ENCODE measurements around the gene GNPTAB. TPM values are rescaled to one million over a fixed set of nuclear protein-coding genes. Genes with fewer than 3 reads are reported as not detected.
A peak's percentile ranks its signal among the peaks of the same experiment; 100 is the strongest.
"Not testable (repeated sequence)": the region's sequence is repeated elsewhere in the genome, so short reads cannot be mapped to it uniquely, and the experiment has no call there.

Gene GNPTAB
- total RNA-seq, 1 experiment from 2014 or later = 25.4 TPM

- TF ChIP-seq MLX (CRISPR knock-in tag; IDR thresholded peaks at IDR 0.05) = no peak
- no peak for TF ChIP-seq ZNF232 (CRISPR knock-in tag; IDR thresholded peaks at IDR 0.05)
- TF ChIP-seq USF2 (CRISPR knock-in tag; IDR thresholded peaks at IDR 0.05) = no peak
Observed at GRCh38 chr12:101862245-101862644, 31.5 kb upstream of the GNPTAB start (continued).

- CTCF ChIA-PET; H3K27me3 Mint-ChIP-seq (ENCODE audit: low read depth); H3K4me1 Mint-ChIP-seq; H3K36me3 Mint-ChIP-seq; H3K4me3 Mint-ChIP-seq; POLR2A ChIA-PET; ATAC-seq; H3K27ac Mint-ChIP-seq: not testable (repeated sequence)
- DNase-seq (ENCODE audit: low spot score) = peak; percentile 13
- peaks cover 10% of the 10 kb centered on the region for H3K9me3 Mint-ChIP-seq
Observed at GRCh38 chr12:101861688-101862087, 30.9 kb upstream of the GNPTAB start.

DNA sequence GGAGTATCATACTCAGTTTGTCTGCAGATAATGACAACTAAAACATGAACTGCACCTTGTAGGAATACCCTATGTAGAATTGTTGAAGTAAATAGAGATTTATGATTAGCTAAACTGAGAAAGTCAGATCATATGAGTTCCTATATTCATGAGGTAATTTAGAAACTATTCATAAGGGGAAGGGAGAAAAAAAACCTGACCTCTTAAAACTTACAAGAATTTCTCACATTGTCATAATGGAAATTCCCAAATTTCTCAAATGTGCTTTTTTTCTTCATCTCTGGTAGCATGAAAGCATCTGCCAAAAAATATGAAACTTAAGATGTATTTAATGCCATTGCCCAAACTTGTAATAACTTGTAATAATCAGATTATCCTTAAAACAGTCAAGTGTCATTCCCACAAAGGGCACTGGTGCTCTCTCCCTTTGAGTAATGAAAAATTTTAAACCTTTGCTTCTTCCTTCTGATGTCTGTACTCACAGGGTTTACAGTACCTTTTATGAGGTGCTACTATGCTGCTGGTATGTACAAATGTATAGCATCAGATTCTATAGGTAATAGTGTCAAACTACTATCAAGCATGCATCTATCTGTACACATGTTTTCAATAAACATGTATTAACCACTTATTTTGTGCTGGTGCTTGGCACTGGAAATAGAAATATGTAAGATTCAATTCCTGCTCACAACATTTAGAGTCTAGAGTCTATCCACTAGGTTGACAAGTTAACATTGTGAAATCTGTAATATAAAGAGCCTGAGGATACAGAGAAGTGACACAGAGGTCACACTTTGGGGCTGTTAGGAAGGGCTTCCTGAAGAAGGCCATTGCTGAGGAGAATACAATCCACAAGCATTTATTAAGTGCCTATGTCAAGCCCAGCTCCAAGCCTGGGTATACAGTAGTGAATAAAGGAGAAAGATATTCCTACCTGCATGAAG, 29.2 kb upstream of the GNPTAB start:
- ATAC-seq (no peak), DNase-seq (ENCODE audit: low spot score) (no peak)
- TF ChIP-seq TCF7 (CRISPR knock-in tag; IDR thresholded peaks at IDR 0.05; ENCODE audit: low read depth) (no peak), CREB1 (CRISPR knock-in tag; IDR thresholded peaks at IDR 0.05) (no peak), JUN (CRISPR knock-in tag; IDR thresholded peaks at IDR 0.05) (no peak), ZNF532 (CRISPR knock-in tag; IDR thresholded peaks at IDR 0.05; ENCODE audit: borderline replicate concordance) (no peak), ATF1 (CRISPR knock-in tag; IDR thresholded peaks at IDR 0.05) (no peak), EMX1 (CRISPR knock-in tag; IDR thresholded peaks at IDR 0.05) (no peak), ZNF416 (CRISPR knock-in tag; IDR thresholded peaks at IDR 0.05) (no peak), USF2 (CRISPR knock-in tag; IDR thresholded peaks at IDR 0.05) (no peak), JAZF1 (CRISPR knock-in tag; IDR thresholded peaks at IDR 0.05) (no peak), GABPB1 (CRISPR knock-in tag; IDR thresholded peaks at IDR 0.05) (no peak), CBFB (CRISPR knock-in tag; IDR thresholded peaks at IDR 0.05; ENCODE audit: low read depth) (no peak), ZNF396 (CRISPR knock-in tag; IDR thresholded peaks at IDR 0.05; ENCODE audit: borderline replicate concordance) (no peak), SP1 (CRISPR knock-in tag; conservative IDR thresholded peaks at IDR 0.05) (no peak), FOXK1 (CRISPR knock-in tag; IDR thresholded peaks at IDR 0.05) (no peak), ZNF425 (CRISPR knock-in tag; conservative IDR thresholded peaks at IDR 0.05) (no peak)
- TF ChIP-seq, protein P1, sequence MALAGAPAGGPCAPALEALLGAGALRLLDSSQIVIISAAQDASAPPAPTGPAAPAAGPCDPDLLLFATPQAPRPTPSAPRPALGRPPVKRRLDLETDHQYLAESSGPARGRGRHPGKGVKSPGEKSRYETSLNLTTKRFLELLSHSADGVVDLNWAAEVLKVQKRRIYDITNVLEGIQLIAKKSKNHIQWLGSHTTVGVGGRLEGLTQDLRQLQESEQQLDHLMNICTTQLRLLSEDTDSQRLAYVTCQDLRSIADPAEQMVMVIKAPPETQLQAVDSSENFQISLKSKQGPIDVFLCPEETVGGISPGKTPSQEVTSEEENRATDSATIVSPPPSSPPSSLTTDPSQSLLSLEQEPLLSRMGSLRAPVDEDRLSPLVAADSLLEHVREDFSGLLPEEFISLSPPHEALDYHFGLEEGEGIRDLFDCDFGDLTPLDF (CRISPR knock-in tag; IDR thresholded peaks at IDR 0.05) = no peak
- no peak overlapping the region for H3K27ac Mint-ChIP-seq
- POLR2A ChIA-PET = no interaction called here
- peaks cover 5% of the 10 kb centered on the region for H3K9me3 Mint-ChIP-seq
- H3K27me3 Mint-ChIP-seq (ENCODE audit: low read depth) = no peaks in the 10 kb centered on the region
- peaks cover 8% of the 10 kb centered on the region for H3K4me1 Mint-ChIP-seq
- CTCF ChIA-PET = no interaction called here
- H3K4me3 Mint-ChIP-seq = no peak overlapping the region
- H3K36me3 Mint-ChIP-seq = 0 out of 2 replicates have a peak, but pooled peaks cover 1% of the 10 kb centered on the region

Measured in WTC11 (cell line).